Upper lobe of left lung (tissue), 6 donors: ENCODE results near the gene RBM33. TPM values are rescaled to one million over a fixed set of nuclear protein-coding genes. Genes with fewer than 3 reads are reported as not detected.

Experiments used
- ATAC-seq, 2 donors: fragments of 200-7000 bp; cut with Tn5 transposase; one replicate each; pipeline ENCODE4 v1.9.1; 2022; ENCODE audit warnings: mild to moderate bottlenecking in 2 of 2, moderate library complexity in 2 of 2; ENCODE audit not compliant: low FRiP score in 2 of 2
- DNase-seq, 2 donors: peaks; one replicate each; pipeline ENCODE4 v3.0.0-alpha.2; 2019 to 2020
- H3K27ac ChIP-seq, 4 donors: fragments of 200-600 bp; sonication (generic); one replicate each; pipeline ENCODE4 v1.5.1; 2016 to 2019
- H3K27me3 ChIP-seq, 4 donors: fragments of 200-600 bp; sonication (generic); one replicate each; pipeline ENCODE4 v1.5.1; 2017 to 2019
- H3K36me3 ChIP-seq, 4 donors: fragments of 200-600 bp; sonication (generic); one replicate each; pipeline ENCODE4 v1.5.1; 2016 to 2019
- H3K4me1 ChIP-seq, 4 donors: fragments of 200-600 bp; sonication (generic); one replicate each; pipeline ENCODE4 v1.5.1; 2018 to 2019
- H3K4me3 ChIP-seq, 4 donors: fragments of 200-600 bp; sonication (generic); one replicate each; pipeline ENCODE4 v1.5.1; 2017 to 2019; ENCODE audit warnings: mild to moderate bottlenecking in 2 of 4, moderate library complexity in 1 of 4
- H3K9me3 ChIP-seq, 4 donors: fragments of 200-600 bp; sonication (generic); one replicate each; pipeline ENCODE4 v1.5.1; 2018 to 2019
- CTCF ChIP-seq, 6 experiments: fragments of 450-650 bp in 4 of 6; fragments of 200-600 bp in 2 of 6; sonication (generic) in 2 of 6; IDR thresholded peaks; one replicate each; pipeline ENCODE4 v1.5.1; 2016 to 2019; ENCODE audit warnings: antibody characterized with exemption in 6 of 6
- EP300 ChIP-seq, 4 donors: sonication (generic); formaldehyde crosslinking; IDR thresholded peaks; one replicate each; pipeline ENCODE4 v1.5.1; 2017; ENCODE audit warnings: antibody characterized with exemption in 4 of 4, control low read depth in 2 of 4
- POLR2A ChIP-seq, 4 donors: fragments of 450-650 bp; IDR thresholded peaks; one replicate each; pipeline ENCODE4 v1.5.1; 2016 to 2017; ENCODE audit warnings: antibody characterized with exemption in 4 of 4, mild to moderate bottlenecking in 2 of 4
- POLR2AphosphoS5 ChIP-seq, 2 donors: sonication (generic); formaldehyde crosslinking; IDR thresholded peaks; one replicate each; pipeline ENCODE4 v1.5.1; 2017; ENCODE audit warnings: antibody characterized with exemption in 2 of 2
- WGBS, 2 donors: methylation state at CpG; one replicate each; pipeline ENCODE4 v1.1.5; 2017 to 2018; 5-methylcytosine and 5-hydroxymethylcytosine counted together
- total RNA-seq, 6 donors: library from RNA; depleted of rRNA in 4 of 6; stranded (reverse); fragments of >200 nt in 4 of 6; gene quantifications; one replicate each; pipeline versions ENCODE4 v1.1.0 to v1.2.1, GENCODE V29; 2016 to 2021
- donor health status: DM: no; HTN: no; CAD: no; lungs with moderate emphysema.
- donor health status: DM: no; HTN: yes; CAD: no; lungs with severe emphysema.

The RBM33 gene
- total RNA-seq, 6 donors from 2014 or later: 40.6 to 179 (median 76.4) TPM

- DNase-seq (no peak), ATAC-seq (no peak)
- peaks cover 8 to 64% (median 25%) of the 10 kb centered on the region in 4 donors for H3K36me3 ChIP-seq
- H3K27me3 ChIP-seq: no peaks in the 10 kb centered on the region
- H3K27ac ChIP-seq: peak overlapping the region in 1 of 4 donors; percentile 35
- TF ChIP-seq CTCF (IDR thresholded peaks at IDR 0.05): no peak
- no peak for TF ChIP-seq EP300 (IDR thresholded peaks at IDR 0.05)
- no peak for TF ChIP-seq POLR2A (IDR thresholded peaks at IDR 0.05)
- no peak for TF ChIP-seq POLR2AphosphoS5 (IDR thresholded peaks at IDR 0.05)
- no peaks in the 10 kb centered on the region for H3K9me3 ChIP-seq
- no peak overlapping the region for H3K4me3 ChIP-seq
- WGBS, 2 donors: 72 to 83% methylated on average over 10 of the region's 10 CpGs
- peaks cover 26 to 34% (median 31%) of the 10 kb centered on the region in 4 donors for H3K4me1 ChIP-seq
Observed at GRCh38 chr7:155762655-155763054, 118.2 kb downstream of the RBM33 start.

GRCh38 chr7:155763122-155763521 is 118.7 kb downstream of the RBM33 start:
- 96 to 99% methylated on average over 10 of the region's 10 CpGs for WGBS, 2 donors
- Histone ChIP-seq H3K36me3 (peaks cover 8 to 69% (median 26%) of the 10 kb centered on the region in 4 donors), H3K27ac (peak overlapping the region in 1 of 4 donors; percentile 84), H3K4me3 (no peak overlapping the region), H3K4me1 (peaks cover 26 to 34% (median 31%) of the 10 kb centered on the region in 4 donors), H3K9me3 (no peaks in the 10 kb centered on the region), H3K27me3 (no peaks in the 10 kb centered on the region)
- no peak for ATAC-seq
- DNase-seq: no peak
- no peak for TF ChIP-seq POLR2AphosphoS5 (IDR thresholded peaks at IDR 0.05)
- TF ChIP-seq POLR2A (IDR thresholded peaks at IDR 0.05): no peak
- no peak for TF ChIP-seq EP300 (IDR thresholded peaks at IDR 0.05)
- TF ChIP-seq CTCF (IDR thresholded peaks at IDR 0.05): no peak

GRCh38 chr7:155763691-155764437 is 119.4 kb downstream of the RBM33 start:
- H3K27ac ChIP-seq: peak overlapping the region; percentile 10 to 84 (median 56)
- WGBS, 2 donors: 52 to 62% methylated on average over 22 to 27 of the region's 27 CpGs

GRCh38 chr7:155764438-155764793 is 120.0 kb downstream of the RBM33 start:
- WGBS, 2 donors: 66 to 72% methylated on average over 7 of the region's 7 CpGs
- H3K36me3 ChIP-seq: peaks cover 15 to 74% (median 31%) of the 10 kb centered on the region in 4 donors
- no peaks in the 10 kb centered on the region for H3K9me3 ChIP-seq
- TF ChIP-seq EP300 (IDR thresholded peaks at IDR 0.05) (no peak), POLR2AphosphoS5 (IDR thresholded peaks at IDR 0.05) (no peak), CTCF (IDR thresholded peaks at IDR 0.05) (no peak), POLR2A (IDR thresholded peaks at IDR 0.05) (no peak)
- H3K27ac ChIP-seq: peak overlapping the region in 3 of 4 donors; percentile 10 to 84 (median 65)
- ATAC-seq (no peak), DNase-seq (no peak)
- H3K4me1 ChIP-seq: peaks cover 26 to 34% (median 31%) of the 10 kb centered on the region in 4 donors
- H3K27me3 ChIP-seq: no peaks in the 10 kb centered on the region
- no peak overlapping the region for H3K4me3 ChIP-seq

More at GRCh38 chr7:155763691-155764437, 119.4 kb downstream of the RBM33 start:
- no peaks in the 10 kb centered on the region for H3K9me3 ChIP-seq
- DNase-seq: no peak
- H3K4me3 ChIP-seq: peak overlapping the region in 1 of 4 donors; percentile 0
- peaks cover 9 to 68% (median 26%) of the 10 kb centered on the region in 4 donors for H3K36me3 ChIP-seq
- no peaks in the 10 kb centered on the region for H3K27me3 ChIP-seq
- TF ChIP-seq POLR2A (IDR thresholded peaks at IDR 0.05) (no peak), EP300 (IDR thresholded peaks at IDR 0.05) (no peak), POLR2AphosphoS5 (IDR thresholded peaks at IDR 0.05) (peak in 1 of 2 donors; percentile 5), CTCF (IDR thresholded peaks at IDR 0.05) (no peak)
- no peak for ATAC-seq
- peaks cover 26 to 34% (median 31%) of the 10 kb centered on the region in 4 donors for H3K4me1 ChIP-seq
